HL-60 (cell line): ENCODE data around the gene TANC1.

Experiments used
- CTCF ChIP-seq: IDR thresholded peaks from one replicate; pipeline ENCODE4 v1.5.1; 2011; ENCODE audit warnings: low read length, control low read depth, inconsistent platforms; ENCODE audit not compliant: insufficient read depth
- REST ChIP-seq: IDR thresholded peaks from 2 replicates; pipeline ENCODE4 v1.6.1; 2012; ENCODE audit warnings: low read depth; ENCODE audit not compliant: insufficient replicate concordance

- TF ChIP-seq CTCF (no peak), REST (no peak)
Measured at GRCh38 chr2:159026170-159026569, 57.7 kb downstream of the TANC1 start.
